ENCODE results near the gene COG4.

The COG4 gene

GRCh38 chr16:70494777-70495176 lies 28.6 kb downstream of the COG4 start:
- H3K4me3 ChIP-seq (ENCODE audit: low read length): no peak overlapping the region
- TF ChIP-seq CTCF (conservative IDR thresholded peaks at IDR 0.05; ENCODE audit: low read depth, low read length): no peak
- DNase-seq (ENCODE audit: low read depth): no peak

GRCh38 chr16:70494202-70494770 lies 29.1 kb downstream of the COG4 start:
- TF ChIP-seq CTCF (conservative IDR thresholded peaks at IDR 0.05; ENCODE audit: low read depth, low read length): no peak

GRCh38 chr16:70493802-70494201 lies 29.6 kb downstream of the COG4 start:
- H3K4me3 ChIP-seq (ENCODE audit: low read length): no peak overlapping the region
- no peak for TF ChIP-seq CTCF (conservative IDR thresholded peaks at IDR 0.05; ENCODE audit: low read depth, low read length)
- no peak for DNase-seq (ENCODE audit: low read depth)

More at GRCh38 chr16:70494202-70494770, 29.1 kb downstream of the COG4 start:
- DNase-seq (ENCODE audit: low read depth): no peak
- no peak overlapping the region for H3K4me3 ChIP-seq (ENCODE audit: low read length)

GRCh38 chr16:70490261-70490660 lies 33.1 kb downstream of the COG4 start:
- no peak for DNase-seq (ENCODE audit: low read depth)
- no peak for TF ChIP-seq CTCF (conservative IDR thresholded peaks at IDR 0.05; ENCODE audit: low read depth, low read length)
- no peak overlapping the region for H3K4me3 ChIP-seq (ENCODE audit: low read length)

GRCh38 chr16:70484867-70485266 lies 38.5 kb downstream of the COG4 start:
- DNase-seq (ENCODE audit: low read depth): no peak
- no peak overlapping the region for H3K4me3 ChIP-seq (ENCODE audit: low read length)
- TF ChIP-seq CTCF (conservative IDR thresholded peaks at IDR 0.05; ENCODE audit: low read depth, low read length): no peak

- TF ChIP-seq CTCF (conservative IDR thresholded peaks at IDR 0.05; ENCODE audit: low read depth, low read length): no peak
- no peak for DNase-seq (ENCODE audit: low read depth)
- no peak overlapping the region for H3K4me3 ChIP-seq (ENCODE audit: low read length)
Measured at GRCh38 chr16:70483426-70483825, 39.9 kb downstream of the COG4 start.

- TF ChIP-seq CTCF (conservative IDR thresholded peaks at IDR 0.05; ENCODE audit: low read depth, low read length): no peak
- no peak for DNase-seq (ENCODE audit: low read depth)
- H3K4me3 ChIP-seq (ENCODE audit: low read length): no peak overlapping the region
Measured at GRCh38 chr16:70482624-70483023, 40.7 kb downstream of the COG4 start.

All from retinal pigment epithelial cell (primary cell).